Fibroblast of peridontal ligament (primary cell): ENCODE measurements around the gene CORO2B.
"Not testable (repeated sequence)": the region's sequence is repeated elsewhere in the genome, so short reads cannot be mapped to it uniquely, and the experiment has no call there.

Experiments
- DNase-seq: peaks from one replicate; pipeline ENCODE4 v3.0.0-alpha.2; 2010; ENCODE audit errors: extremely low read depth

Gene CORO2B

DNA sequence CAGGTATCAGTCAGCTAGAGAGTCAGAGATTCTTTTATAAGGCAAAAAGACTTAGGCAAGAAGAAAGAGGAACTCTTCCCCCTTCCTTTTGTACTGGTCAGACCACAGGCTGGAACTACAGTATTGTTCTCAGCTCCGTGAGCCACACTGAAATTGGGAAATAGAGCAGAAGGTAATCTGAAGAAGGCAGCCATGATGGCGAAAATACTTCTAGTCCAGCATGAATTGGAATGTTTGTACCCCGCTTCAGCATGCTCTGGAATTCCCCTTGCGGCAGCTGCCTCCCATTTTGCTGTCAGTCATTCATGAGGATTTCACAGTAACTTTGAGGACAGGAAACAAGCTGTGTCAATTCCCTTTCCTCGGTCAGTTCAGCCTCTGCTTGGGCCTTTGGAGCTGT is 96.2 kb downstream of the CORO2B start:
- DNase-seq: no peak

DNA sequence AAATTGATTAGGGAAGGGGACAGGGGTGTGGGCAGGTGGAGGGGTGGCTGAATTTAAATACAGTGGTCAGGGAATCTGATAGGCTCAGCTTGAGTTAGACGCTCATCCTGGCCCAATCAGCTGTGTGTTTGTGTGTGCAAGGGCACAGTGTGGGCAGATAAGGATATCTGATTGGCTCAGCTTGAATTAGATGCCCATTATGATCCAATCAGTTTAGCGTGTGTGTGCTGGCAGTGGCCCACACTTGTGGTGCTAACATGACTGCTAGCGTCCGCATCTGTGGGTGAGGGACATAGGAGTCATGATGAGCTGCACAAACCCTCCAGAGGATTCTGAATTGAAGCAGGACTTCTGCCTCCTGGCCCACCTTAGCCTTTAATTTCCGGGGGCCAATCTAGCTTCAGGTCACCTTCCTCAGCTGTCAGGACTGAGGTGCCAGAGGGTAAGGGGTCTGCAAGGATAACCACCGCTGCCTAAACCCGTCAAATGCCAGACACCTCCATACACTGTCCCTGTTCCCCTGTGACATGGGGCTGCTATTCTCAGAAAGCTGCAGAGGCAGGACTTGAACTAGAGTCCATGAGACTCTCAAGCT is 97.3 kb downstream of the CORO2B start:
- DNase-seq: no peak

DNA sequence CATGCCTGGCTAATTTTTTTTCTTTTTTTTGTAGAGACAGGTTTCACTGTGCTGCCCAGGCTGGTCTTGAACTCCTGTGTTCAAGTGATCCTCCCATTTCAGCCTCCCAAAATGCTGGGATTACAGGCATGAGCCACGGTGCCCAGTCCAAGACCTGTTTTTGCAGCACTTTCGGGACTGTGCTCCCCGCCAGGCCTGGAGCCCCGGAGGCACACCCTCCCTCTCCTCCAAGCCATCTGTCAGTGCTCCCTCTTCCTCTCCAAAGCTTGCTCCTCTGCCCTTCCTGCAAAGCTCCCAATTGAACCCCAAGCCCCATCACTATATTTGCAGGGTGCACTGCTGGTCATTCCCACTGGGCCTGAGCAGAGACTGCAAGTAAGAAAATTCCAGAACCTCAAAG is 98.1 kb downstream of the CORO2B start:
- no peak for DNase-seq

DNA sequence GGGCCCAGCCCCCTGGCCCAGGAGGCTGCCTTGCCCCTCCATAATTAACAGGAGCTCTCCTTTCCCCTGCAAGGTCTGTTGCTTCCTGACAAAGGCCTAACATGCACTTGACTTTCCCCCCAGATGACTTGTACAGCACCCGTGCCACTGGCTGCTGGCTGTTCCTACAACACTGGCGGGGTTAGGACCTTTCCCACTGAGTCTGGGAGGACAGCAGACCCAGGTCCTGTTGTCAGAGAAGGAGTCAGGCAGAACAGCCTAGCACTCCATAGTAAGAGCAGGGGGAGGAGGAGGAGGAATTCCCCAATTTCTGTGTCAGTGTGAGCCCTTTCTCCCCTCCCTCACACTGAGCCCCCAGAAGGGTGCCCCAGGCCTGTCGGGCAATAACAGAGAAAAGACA is 99.2 kb downstream of the CORO2B start:
- no peak for DNase-seq

DNA sequence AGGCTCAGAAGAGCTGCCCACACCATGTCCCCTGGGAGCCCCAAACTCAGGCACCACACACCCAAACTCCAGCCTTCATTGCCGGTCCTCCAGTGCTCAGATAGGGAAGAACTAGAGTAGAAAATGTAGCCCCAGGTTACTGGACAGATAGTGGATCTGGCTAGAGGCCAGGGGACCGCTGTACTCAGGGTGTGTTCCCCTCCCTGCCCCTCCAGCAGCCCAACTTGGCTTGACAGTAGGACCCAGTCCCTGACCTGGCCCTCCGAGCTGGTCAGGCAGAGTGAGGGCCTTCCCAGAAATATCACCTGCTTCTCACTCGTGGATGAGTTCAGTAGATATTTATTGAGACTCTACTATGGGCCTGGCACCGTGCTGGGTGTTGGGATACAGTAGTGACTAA is 100.0 kb downstream of the CORO2B start:
- DNase-seq: no peak

DNA sequence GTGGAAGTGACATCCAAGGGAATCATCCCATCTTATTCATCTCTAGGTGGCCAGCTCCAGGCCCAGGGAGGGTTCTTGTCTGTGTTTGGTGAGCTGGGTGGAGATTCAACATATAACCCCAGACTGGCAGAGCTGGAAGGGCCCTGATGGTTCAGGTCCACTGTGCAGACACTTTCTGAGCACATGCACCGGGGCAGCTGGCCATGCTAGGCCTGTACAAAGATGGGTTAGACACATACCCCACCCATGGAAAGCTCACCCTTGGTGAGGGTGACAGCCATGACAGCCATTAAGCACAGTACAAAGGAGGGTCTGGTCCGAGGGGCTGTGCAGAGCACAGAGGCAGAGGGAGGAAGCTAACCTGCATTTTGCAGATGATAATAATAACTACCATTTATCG is 100.4 kb downstream of the CORO2B start:
- DNase-seq: no peak

DNA sequence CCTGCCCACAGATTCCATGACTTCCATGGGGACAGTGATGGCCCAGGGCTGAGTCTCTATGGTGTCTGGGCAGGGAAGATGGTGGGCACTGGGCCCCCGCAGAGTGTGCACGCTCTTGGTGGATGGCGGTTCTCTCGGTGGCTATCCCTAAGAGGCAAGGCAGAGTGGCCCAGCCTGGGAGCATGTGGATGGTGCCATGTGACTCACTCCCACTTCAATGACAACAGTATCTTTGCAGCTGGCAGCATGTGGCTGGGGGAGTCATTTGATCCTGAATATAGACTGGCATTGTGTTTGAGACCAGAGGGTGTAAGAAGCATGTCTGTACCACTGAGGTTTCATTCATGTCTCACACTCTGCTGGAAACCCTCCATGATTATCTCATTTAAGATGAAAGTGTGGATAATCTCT is 101.2 kb downstream of the CORO2B start:
- DNase-seq: no peak

DNA sequence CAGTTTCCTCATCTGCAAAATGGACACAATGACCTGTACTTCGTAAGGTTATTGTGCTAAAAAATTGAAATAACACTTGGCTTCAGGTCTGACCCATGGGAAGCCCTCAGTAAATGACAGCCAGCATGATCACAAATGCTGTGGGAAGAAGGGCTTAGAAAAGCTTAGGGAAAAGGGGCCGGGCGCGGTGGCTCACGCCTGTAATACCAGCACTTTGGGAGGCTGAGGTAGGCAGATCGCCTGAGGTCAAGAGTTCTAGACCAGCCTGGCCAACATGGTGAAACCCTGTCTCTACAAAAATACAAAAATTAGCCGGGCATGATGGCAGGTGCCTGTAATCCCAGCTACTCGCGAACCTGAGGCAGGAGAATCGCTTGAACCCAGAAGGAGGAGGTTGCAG is 102.0 kb downstream of the CORO2B start:
- not testable (repeated sequence) for DNase-seq

DNA sequence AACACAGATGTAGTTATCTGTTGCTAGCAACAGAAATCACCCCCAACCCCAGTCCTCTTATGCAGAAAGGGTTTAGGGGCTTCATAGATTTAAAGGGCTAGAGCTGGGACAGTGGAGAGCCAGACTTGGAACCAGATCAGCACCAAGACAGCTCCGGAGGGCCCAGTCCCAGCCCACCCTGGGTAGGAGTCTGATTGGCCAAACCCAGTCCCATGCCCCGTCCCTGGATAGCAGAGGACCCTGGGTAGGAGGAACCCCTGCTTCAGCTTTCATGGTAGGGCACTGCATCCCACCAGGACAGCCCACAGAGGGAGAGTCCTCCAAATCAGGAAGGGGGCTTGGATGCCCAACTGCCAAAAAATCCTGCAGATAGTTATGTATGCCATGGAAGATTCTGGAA is 103.0 kb downstream of the CORO2B start:
- DNase-seq: no peak

DNA sequence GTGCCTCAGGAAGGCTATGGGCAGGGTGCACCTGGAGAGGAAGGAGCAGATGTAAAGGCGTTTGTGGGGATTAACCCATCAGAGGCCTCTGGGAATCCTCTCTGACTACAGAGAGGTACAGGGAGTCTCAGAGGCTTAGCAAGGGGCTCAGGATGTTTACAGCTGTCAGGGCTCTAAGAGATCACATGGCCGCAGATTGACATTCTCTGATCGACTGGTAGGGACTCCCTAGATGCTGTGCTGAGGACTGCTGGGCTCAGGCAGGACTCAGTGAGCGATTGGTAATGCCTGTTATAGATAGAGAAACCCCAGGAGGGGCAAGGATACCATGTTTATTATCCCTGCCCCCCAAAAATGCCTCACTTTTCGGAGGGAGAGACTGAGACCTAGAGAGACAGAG is 103.5 kb downstream of the CORO2B start:
- no peak for DNase-seq

DNA sequence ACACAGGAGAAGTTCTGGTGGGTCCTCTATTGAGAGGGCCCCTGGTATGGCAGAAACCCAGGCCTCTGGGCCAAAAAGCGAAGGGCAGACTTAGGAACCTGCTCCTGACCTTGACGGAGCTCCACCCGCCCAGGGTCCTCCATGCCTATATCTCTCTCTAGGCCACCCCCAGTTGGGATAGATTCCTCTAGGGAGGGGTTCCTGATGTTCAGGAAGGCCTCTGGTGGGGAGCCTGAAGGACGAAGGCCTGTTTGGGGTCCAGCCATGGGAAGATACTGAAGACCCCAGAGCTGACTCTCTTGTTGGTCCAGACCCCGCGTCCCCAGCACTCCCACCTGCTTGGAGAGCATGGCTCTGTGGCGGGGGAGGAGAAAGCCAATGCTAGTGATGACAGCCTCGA is 104.2 kb downstream of the CORO2B start:
- DNase-seq: no peak

DNA sequence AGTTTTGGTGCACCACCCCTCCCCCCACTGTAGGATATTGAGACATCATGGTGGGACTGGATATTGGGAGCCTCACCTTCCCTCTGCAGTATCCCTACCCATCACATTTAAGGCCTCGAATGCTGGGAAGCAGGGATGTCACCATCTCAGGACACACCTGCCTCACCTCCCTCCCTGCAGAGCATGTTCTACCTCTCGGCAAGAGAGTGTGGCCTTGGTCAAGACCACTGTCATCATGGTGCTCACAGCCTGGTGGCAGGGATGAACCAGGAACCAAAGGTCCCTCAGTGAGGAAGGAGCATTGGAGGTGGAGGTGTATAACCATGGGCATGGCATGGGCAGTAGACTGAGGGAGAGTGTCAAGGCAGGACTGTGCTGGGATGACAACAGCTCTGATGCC is 104.8 kb downstream of the CORO2B start:
- no peak for DNase-seq

DNA sequence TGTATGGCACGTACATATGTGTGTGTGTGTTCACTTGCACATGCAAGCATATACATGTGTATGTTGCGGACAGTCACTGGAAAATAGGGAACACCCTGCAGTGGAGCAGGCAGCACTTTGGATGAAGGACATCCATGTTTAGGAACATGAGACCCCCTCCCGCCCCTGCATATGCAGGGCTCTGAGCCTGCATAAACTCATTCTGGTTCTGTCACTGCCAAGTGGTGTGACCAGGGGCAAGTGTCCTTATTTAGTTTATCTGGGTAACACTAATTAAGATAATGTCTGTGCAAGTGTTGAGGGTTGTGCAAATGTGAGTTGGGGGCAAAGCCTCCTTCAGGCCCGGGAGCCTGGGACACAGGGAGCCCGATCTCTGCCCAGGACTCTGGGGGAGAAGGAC is 105.7 kb downstream of the CORO2B start:
- no peak for DNase-seq

DNA sequence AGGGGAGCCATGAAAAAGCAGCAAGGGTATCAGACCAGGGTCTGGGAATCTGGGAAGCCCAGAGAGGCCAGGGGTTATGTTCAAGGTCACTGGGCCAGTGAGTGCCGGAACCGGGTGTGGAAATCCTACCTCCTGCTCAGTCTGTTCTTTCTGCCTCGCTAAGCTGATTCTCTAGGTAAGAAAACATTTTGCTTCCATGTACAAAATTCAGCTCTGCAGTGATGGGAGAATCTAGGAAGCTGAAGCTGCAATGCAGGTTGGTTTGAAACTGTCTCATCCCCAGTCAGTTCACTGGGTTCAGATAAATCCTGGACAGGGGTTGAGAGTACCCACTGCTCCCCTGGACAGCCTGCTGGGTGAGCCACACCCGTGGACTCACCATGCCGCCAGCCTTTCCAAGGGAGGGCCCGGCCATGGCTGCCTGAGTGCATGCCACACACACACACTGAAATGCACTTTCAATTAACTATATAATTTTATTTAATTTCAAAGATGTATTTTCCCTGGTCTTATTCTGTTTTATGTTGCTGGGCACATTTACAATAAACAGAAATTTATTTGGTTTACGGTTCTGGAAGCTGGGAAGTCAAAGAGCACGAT is 108.4 kb downstream of the CORO2B start:
- no peak for DNase-seq

DNA sequence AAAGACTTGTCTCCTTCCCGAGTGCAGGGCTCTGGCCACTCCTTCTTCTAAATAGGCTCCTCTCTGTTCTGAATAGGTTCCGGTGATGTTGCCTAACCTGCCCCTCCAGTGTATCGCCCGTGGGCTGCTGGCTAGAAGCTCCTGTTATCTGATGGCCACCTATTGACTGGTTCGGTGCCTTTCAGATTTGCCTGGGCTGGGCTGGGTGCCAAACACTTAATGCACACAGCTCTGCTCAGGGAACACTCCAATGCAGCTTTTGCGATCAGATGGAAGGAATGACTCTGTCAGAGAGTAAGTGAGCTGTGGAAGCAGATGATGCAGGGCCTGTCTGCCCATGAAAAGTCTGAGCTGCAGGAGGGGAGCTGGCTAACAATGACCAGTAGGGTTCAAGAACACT is 112.9 kb downstream of the CORO2B start:
- no peak for DNase-seq

DNA sequence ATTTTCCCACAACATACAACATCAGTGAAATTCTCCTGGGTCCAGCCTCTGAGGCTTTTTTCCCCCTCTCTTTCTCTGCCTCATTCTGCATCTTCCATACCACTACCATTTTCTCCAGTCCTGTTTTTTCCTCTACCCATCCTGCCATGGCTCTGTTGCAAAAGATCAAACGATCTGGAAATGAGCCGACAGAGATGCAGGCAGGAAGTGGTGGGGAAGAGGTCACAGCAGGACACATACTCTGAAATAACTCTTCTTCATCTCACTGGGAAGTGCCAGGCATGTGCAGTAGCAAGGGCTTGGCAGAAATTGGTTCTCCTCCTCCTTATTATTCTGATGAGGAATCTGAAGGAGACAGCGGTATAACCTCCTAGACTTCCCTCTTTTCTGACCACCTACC is 114.3 kb downstream of the CORO2B start:
- peak; percentile 11 for DNase-seq

DNA sequence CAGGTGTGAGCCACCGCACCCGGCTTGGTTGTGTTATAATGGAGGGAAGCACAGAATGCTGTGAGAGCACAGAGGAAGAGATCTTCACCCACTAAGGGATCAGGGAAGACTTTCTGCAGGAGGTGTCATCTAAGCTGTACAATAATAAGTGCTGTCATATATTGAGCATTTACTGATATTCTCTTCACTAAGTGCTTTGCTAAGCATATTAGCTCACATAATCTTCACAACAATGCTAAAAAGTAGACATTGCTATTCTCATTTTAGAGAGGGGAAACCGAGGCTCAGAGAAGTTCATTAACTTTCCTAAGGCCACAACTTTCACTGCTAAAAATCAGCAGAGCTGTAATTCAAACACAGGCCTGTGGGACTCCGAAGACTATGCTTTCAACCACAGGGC is 115.3 kb downstream of the CORO2B start:
- no peak for DNase-seq

DNA sequence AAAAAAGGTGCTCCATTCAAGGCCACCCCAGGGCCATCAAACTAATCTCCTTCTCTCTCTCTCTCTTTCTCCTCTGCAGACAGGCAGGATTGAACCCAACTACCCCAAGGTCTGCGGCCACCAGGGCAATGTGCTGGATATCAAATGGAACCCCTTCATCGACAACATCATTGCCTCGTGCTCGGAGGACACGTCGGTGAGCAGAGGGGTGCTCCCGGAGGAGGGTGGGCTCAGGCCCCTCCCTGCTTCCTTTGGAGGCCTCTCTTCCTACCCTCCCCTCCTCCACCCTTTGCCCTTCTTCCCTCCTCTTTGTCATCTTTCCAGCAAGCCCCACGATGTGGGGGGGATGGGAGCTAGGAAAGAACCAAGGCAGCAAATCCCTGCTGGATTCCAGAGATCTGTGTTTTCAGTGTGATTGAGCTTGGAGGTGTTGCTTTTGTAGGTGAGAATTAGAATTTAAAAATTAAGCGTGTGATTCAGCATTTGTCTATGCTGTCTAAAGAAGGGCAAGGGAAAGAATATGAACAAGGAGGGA is 116.3 kb downstream of the CORO2B start:
- no peak for DNase-seq

DNA sequence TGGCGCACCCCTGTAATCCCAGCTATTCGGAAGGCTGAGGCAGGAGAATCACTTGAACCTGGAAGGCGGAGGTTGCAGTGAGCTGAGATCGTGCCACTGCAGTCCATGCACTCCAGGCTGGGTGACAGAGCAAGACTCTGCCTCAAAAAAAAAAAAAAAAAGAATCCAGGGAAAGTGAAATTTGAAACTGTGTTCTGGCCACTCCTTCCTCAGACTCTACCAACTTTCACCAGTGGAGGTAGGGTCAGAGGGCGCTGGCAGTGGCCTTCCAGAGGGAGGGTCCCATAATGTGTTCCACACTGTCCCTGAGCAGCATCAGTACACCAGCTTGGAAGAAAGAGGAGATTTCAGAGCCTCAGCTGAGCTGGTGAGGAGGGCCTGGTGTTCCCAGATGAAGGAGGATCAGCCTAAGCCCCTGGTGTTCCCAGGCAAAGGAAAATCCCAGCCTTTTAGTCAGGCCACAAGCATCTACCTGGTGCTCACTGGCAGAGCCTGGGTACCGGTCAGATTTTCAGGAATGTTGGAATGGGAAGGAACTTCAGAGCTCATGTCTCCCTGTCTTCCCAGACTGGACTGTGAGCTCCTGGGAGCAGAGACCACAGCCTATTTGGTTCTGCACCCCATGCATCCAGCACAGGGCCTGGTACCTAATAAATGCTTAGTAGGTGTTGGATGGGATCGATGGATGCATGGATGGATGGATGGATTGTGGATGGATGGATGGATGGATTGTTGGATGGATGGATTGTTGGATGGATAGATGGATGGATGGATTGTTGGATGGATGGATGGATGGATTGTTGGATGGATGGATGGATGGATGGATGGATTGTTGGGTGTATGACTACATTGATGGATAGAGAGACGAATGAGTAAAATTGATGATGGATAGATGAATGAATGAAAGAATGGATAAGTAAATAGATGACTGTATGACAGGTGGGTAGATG is 117.9 kb downstream of the CORO2B start:
- DNase-seq: peak; percentile 67

DNA sequence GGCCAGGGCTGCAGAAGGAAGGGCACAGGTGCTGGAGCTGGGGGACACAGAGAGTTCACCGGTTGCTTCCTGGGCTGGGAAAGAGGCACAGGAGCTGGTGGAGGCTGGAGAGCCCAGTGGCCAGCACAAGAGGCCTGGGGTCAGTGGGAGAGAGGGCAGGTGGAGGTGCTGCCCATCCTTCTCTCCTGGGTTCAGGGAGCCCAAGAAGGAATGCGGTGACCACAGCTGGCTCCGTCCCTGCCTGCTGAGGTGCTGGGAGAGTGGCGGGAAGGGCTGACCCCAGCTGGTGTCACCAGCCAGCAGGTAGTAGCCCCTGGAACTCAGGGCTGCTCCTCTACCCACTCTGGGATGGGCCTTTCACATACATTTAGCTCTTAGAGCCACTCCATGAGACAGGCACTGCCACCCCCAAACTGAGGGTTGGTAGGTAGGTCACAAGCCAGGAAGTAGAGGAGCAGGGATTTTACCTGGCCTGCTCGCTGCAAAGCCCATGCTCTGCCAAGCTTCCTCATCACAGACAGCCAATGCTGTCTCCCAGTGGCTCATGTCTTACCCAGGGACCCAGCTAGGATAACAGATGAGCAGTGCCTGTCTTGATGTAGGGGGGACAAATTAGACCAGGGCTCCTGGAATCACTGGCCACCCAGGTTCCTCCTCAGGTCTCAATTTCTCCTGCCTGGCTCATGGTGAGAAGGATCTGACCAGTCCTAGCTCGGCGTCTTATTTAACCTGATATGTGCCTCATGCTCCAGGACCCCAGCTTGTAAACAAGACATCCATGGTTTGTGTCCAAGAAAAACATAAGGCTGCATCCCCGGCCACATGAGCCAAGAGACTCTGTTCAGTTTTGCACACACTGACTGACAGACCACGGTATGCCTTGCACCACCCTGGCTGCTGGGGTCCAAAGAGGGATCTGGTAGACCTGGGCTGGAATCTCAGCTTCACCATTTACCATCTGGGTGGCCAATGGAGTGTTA is 119.2 kb downstream of the CORO2B start:
- DNase-seq: no peak

DNA sequence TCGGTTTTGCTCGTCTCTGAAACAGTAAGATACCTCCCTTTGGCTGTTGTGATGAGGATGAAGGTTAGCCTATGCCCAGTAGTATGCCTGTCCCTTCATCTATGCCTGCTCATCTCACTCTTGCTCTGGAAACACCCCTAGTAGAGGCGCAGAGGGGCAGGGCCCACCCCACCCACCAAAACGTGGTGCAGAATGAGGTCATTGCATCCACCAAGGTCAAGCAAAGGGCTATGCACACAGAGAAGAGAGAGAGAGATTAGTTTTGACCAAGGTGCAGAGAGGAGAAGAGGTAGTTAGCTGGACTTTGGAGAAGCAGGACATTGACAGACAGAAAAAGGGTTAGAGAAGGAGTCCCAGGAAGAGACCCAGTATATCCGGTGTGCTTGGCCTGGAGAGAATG is 119.9 kb downstream of the CORO2B start:
- DNase-seq: no peak
